Measurements from ENCODE around the gene CRYGB.
"Not testable (repeated sequence)": the region's sequence is repeated elsewhere in the genome, so short reads cannot be mapped to it uniquely, and the experiment has no call there.

- not testable (repeated sequence) for TF ChIP-seq CTCF, EP300, POLR2AphosphoS5 (IDR thresholded peaks at IDR 0.05)
Measured at GRCh38 chr2:208117390-208117789, 28.6 kb downstream of the CRYGB start.
